ENCODE measurements around the gene C1D.

C1D gene

GRCh38 chr2:68024450-68024849 is 38.4 kb downstream of the C1D start:
- in situ Hi-C loops (cut with MboI; ENCODE audit: low pct_unique_long_range_greater_than_20kb, low sequenced_read_pairs, unreplicated experiment), result no loop called here
- no peak for DNase-seq (ENCODE audit: low spot score)
- TF ChIP-seq, protein P1, sequence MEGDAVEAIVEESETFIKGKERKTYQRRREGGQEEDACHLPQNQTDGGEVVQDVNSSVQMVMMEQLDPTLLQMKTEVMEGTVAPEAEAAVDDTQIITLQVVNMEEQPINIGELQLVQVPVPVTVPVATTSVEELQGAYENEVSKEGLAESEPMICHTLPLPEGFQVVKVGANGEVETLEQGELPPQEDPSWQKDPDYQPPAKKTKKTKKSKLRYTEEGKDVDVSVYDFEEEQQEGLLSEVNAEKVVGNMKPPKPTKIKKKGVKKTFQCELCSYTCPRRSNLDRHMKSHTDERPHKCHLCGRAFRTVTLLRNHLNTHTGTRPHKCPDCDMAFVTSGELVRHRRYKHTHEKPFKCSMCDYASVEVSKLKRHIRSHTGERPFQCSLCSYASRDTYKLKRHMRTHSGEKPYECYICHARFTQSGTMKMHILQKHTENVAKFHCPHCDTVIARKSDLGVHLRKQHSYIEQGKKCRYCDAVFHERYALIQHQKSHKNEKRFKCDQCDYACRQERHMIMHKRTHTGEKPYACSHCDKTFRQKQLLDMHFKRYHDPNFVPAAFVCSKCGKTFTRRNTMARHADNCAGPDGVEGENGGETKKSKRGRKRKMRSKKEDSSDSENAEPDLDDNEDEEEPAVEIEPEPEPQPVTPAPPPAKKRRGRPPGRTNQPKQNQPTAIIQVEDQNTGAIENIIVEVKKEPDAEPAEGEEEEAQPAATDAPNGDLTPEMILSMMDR (IDR thresholded peaks at IDR 0.05; ENCODE audit: extremely low read depth, insufficient read depth, missing control alignments), result no peak

DNA sequence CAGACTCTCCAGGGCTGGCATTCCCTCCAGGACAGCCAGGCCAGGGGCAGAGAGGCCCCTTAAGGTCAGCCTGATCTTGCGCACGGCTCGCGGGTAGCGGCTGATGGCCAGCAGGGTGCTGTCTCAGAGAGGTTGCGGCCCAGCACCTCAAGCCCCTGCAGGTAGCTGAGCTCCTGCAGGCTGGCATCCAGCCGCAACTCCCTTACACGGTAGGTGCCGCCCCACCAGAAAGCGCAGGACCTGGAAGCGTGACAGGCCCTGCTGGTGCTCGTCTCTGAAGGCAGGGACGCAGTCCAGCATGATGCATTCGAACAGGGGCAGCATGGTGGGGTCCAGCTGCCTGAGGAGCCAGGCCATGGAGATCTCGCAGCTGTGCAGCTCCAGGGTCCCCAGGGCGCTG is 38.9 kb downstream of the C1D start:
- TF ChIP-seq, protein P1 (IDR thresholded peaks at IDR 0.05; ENCODE audit: extremely low read depth, insufficient read depth, missing control alignments), result no peak
- no peak for DNase-seq (ENCODE audit: low spot score)
- in situ Hi-C loops (cut with MboI; ENCODE audit: low pct_unique_long_range_greater_than_20kb, low sequenced_read_pairs, unreplicated experiment), result no loop called here

GRCh38 chr2:68018727-68019126 is 44.1 kb downstream of the C1D start:
- in situ Hi-C loops (cut with MboI; ENCODE audit: low pct_unique_long_range_greater_than_20kb, low sequenced_read_pairs, unreplicated experiment), result no loop called here
- no peak for DNase-seq (ENCODE audit: low spot score)
- TF ChIP-seq, protein P1 (IDR thresholded peaks at IDR 0.05; ENCODE audit: extremely low read depth, insufficient read depth, missing control alignments), result no peak

- no peak for DNase-seq (ENCODE audit: low spot score)
- TF ChIP-seq, protein P1 (IDR thresholded peaks at IDR 0.05; ENCODE audit: extremely low read depth, insufficient read depth, missing control alignments), result no peak
- in situ Hi-C loops (cut with MboI; ENCODE audit: low pct_unique_long_range_greater_than_20kb, low sequenced_read_pairs, unreplicated experiment), result no loop called here
These were observed 53.3 kb downstream of the C1D start for GRCh38 chr2:68009526-68009925.

DNA sequence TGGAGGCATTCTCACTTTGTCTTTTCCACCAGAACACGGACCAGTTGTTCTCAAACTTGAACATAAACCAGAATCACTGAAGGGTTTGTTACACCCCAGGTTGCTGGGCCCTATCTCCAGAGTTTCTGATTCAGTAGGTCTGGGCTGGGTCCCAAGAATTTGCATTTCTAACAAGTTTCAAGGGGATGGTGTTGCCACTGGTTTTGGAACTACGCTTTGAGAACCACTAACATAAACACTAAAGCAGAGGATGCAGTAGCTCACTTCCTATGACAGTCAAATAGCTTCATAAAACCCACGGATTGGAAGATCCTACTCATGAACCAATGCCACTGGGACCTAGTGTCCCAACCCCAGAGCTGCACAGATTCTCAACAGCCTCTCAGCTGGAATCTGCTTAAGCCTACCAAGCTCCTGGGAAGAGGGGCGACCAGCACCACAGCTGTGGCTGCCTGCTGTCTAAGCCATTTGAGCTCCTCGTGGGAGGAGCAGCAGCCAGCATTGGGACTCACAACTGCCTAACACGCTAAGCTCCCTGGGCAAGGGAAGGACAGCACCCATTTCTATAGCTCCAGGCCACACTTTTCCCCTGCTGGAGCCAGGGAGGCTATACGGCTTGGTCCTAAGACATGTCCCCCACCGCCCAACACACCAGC is 62.5 kb downstream of the C1D start:
- in situ Hi-C loops (cut with MboI; ENCODE audit: low pct_unique_long_range_greater_than_20kb, low sequenced_read_pairs, unreplicated experiment), result no loop called here
- TF ChIP-seq, protein P1 (IDR thresholded peaks at IDR 0.05; ENCODE audit: extremely low read depth, insufficient read depth, missing control alignments), result no peak

DNA sequence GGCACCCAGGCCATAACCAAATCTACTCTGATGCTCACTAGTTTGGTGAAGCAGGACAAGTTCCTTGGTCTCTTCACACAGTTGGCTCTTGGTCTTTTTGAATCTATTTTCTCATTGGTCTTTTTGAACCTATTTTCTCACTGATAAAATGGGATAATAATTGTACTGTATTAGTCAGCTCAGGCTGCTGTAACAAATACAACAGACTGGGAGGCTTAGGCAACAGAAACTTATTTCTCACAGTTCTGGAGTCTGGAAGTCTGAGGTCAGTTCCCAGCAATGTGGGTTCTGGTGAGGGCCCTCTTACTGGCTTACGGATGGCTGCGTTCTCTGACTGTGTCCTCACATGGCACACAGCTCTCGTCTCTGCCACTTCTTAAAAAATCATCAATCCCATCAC is 63.5 kb downstream of the C1D start:
- TF ChIP-seq, protein P1 (IDR thresholded peaks at IDR 0.05; ENCODE audit: extremely low read depth, insufficient read depth, missing control alignments), result no peak
- DNase-seq (ENCODE audit: low spot score), result no peak
- in situ Hi-C loops (cut with MboI; ENCODE audit: low pct_unique_long_range_greater_than_20kb, low sequenced_read_pairs, unreplicated experiment), result no loop called here

More for the DNA sequence above, 62.5 kb downstream of the C1D start:
- no peak for DNase-seq (ENCODE audit: low spot score)
